OCI-LY7 (cell line): Measurements from ENCODE around the gene TMEM178B. TPM values are rescaled to one million over a fixed set of nuclear protein-coding genes. Genes with fewer than 3 reads are reported as not detected.

ENCODE experiments used
- BruUV-seq: library from RNA; stranded (reverse); fragments of 400-500 nt; replicated peaks from 2 replicates; lab custom pipeline; 2021; lab: Mats Ljungman, UMichigan
- CTCF ChIA-PET: fragments of 300-600 bp; sonication (Branson Sonifier 250); formaldehyde crosslinking; loops from one replicate; lab custom pipeline; 2022; ENCODE audit warnings: antibody characterized with exemption; ENCODE audit not compliant: unreplicated experiment; lab: Charles Lee
- POLR2A ChIA-PET: fragments of 300-600 bp; sonication (Branson Sonifier 250); formaldehyde crosslinking; loops from one replicate; lab custom pipeline; 2022; ENCODE audit warnings: antibody characterized with exemption; lab: Charles Lee
- DNase-seq: peaks from one replicate; pipeline ENCODE4 v3.0.0-alpha.2; 2015; ENCODE audit warnings: low spot score
- H2AFZ ChIP-seq: fragments of 200-600 bp; sonication (generic), shearing (Covaris generic); 2 replicates; pipeline ENCODE4 v1.6.1; 2014; ENCODE audit warnings: mild to moderate bottlenecking, antibody characterized with exemption, low read length, moderate library complexity
- H3K27ac ChIP-seq: fragments of 200-600 bp; sonication (generic); 2 replicates; pipeline ENCODE4 v1.5.1; 2014; ENCODE audit warnings: mixed run types, low read depth, mild to moderate bottlenecking, moderate library complexity, low read length, inconsistent platforms; ENCODE audit not compliant: poor library complexity, severe bottlenecking
- H3K36me3 ChIP-seq: fragments of 200-600 bp; sonication (generic); 2 replicates; pipeline ENCODE4 v1.6.1; 2014; ENCODE audit warnings: mild to moderate bottlenecking, antibody characterized with exemption, low read length, moderate library complexity, mixed read lengths; ENCODE audit not compliant: insufficient read depth
- H3K4me1 ChIP-seq: fragments of 200-600 bp; sonication (generic); 2 replicates; pipeline ENCODE4 v1.5.1; 2014; ENCODE audit warnings: mild to moderate bottlenecking, low read length; ENCODE audit not compliant: insufficient read depth, poor library complexity, severe bottlenecking
- H3K4me2 ChIP-seq: fragments of 200-600 bp; sonication (generic); 2 replicates; pipeline ENCODE4 v1.6.1; 2014; ENCODE audit warnings: mild to moderate bottlenecking, low read length
- H3K4me3 ChIP-seq: fragments of 200-600 bp; sonication (generic); 2 replicates; pipeline ENCODE4 v1.5.1; 2014; ENCODE audit warnings: mild to moderate bottlenecking, low read depth, low read length; ENCODE audit not compliant: poor library complexity, severe bottlenecking
- H3K79me2 ChIP-seq: fragments of 200-600 bp; sonication (generic); 2 replicates; pipeline ENCODE4 v1.6.1; 2016; ENCODE audit warnings: low read depth, mild to moderate bottlenecking, low read length, moderate library complexity, mixed read lengths; ENCODE audit not compliant: insufficient read depth
- H3K9me2 ChIP-seq: fragments of 200-600 bp; sonication (generic); 2 replicates; pipeline ENCODE4 v1.6.1; 2016; ENCODE audit warnings: mild to moderate bottlenecking, low read length, mixed read lengths; ENCODE audit not compliant: insufficient read depth
- H3K9me3 ChIP-seq: fragments of 200-600 bp; sonication (generic); 2 replicates; pipeline ENCODE4 v1.6.1; 2014; ENCODE audit warnings: mild to moderate bottlenecking, mixed run types, low read length, mixed read lengths
- H4K20me1 ChIP-seq: fragments of 200-600 bp; sonication (generic); 2 replicates; pipeline ENCODE4 v1.6.1; 2014; ENCODE audit warnings: mild to moderate bottlenecking, antibody characterized with exemption, low read length, moderate library complexity, mixed read lengths; ENCODE audit not compliant: insufficient read depth
- EZH2phosphoT487 ChIP-seq: fragments of 200-600 bp; sonication (generic); IDR thresholded peaks from 2 replicates; pipeline ENCODE4 v1.6.1; 2018; ENCODE audit warnings: low read depth, borderline replicate concordance, mild to moderate bottlenecking, mixed run types, antibody characterized with exemption, low read length, moderate library complexity, mixed read lengths
- intact Hi-C: fragments of 100-400 bp; cut with micrococcal nuclease; formaldehyde crosslinking; loops from one replicate; pipeline ENCODE4 v1.10.0; 2022; ENCODE audit not compliant: unreplicated experiment
- total RNA-seq, 2 experiments: library from RNA; depleted of rRNA in 1 of 2; stranded (reverse); fragments of >200 nt in 1 of 2; shearing (Covaris generic) in 1 of 2; gene quantifications; 2 replicates each; pipeline ENCODE4 v1.2.3, GENCODE V29; 2014 to 2022
- TF ChIP-seq, protein P1 (sequence below): fragments of 200-600 bp; sonication (generic); conservative IDR thresholded peaks from 2 replicates; pipeline ENCODE4 v1.5.1; 2014; ENCODE audit warnings: mild to moderate bottlenecking, antibody characterized with exemption, low read length, moderate library complexity, mixed read lengths

Gene TMEM178B
- total RNA-seq, 2 experiments from 2014 or later, result not detected

GRCh38 chr7:141451232-141451631 is 377.4 kb downstream of the TMEM178B start:
- Histone ChIP-seq H3K4me2 (no peak overlapping the region), H3K36me3 (no peaks in the 10 kb centered on the region), H3K4me1 (no peaks in the 10 kb centered on the region), H3K4me3 (no peak overlapping the region), H3K9me3 (no peaks in the 10 kb centered on the region), H4K20me1 (no peaks in the 10 kb centered on the region), H3K9me2 (no peaks in the 10 kb centered on the region), H2AFZ (no peak overlapping the region), H3K79me2 (no peaks in the 10 kb centered on the region), H3K27ac (no peak overlapping the region)
- no TSS peak for BruUV-seq
- no peak for TF ChIP-seq EZH2phosphoT487
- TF ChIP-seq, protein P1, sequence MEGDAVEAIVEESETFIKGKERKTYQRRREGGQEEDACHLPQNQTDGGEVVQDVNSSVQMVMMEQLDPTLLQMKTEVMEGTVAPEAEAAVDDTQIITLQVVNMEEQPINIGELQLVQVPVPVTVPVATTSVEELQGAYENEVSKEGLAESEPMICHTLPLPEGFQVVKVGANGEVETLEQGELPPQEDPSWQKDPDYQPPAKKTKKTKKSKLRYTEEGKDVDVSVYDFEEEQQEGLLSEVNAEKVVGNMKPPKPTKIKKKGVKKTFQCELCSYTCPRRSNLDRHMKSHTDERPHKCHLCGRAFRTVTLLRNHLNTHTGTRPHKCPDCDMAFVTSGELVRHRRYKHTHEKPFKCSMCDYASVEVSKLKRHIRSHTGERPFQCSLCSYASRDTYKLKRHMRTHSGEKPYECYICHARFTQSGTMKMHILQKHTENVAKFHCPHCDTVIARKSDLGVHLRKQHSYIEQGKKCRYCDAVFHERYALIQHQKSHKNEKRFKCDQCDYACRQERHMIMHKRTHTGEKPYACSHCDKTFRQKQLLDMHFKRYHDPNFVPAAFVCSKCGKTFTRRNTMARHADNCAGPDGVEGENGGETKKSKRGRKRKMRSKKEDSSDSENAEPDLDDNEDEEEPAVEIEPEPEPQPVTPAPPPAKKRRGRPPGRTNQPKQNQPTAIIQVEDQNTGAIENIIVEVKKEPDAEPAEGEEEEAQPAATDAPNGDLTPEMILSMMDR, result no peak
- CTCF ChIA-PET, result no interaction called here
- intact Hi-C loops, result no loop called here
- no peak for DNase-seq
- POLR2A ChIA-PET, result no interaction called here

- no peak for DNase-seq
- Histone ChIP-seq H3K9me2 (no peaks in the 10 kb centered on the region), H4K20me1 (no peaks in the 10 kb centered on the region), H3K9me3 (no peaks in the 10 kb centered on the region), H3K4me1 (no peaks in the 10 kb centered on the region), H3K79me2 (no peaks in the 10 kb centered on the region), H2AFZ (no peak overlapping the region), H3K4me3 (no peak overlapping the region), H3K27ac (no peak overlapping the region), H3K4me2 (no peak overlapping the region), H3K36me3 (no peaks in the 10 kb centered on the region)
- TF ChIP-seq, protein P1, result no peak
- TF ChIP-seq EZH2phosphoT487, result no peak
- ChIA-PET POLR2A (no interaction called here), CTCF (no interaction called here)
- no TSS peak for BruUV-seq
- intact Hi-C loops, result no loop called here
Measured at GRCh38 chr7:141452911-141453310, 379.0 kb downstream of the TMEM178B start.

- DNase-seq, result no peak
- Histone ChIP-seq H3K4me2 (no peak overlapping the region), H3K79me2 (no peaks in the 10 kb centered on the region), H3K27ac (no peak overlapping the region), H3K9me2 (no peaks in the 10 kb centered on the region), H3K4me1 (no peaks in the 10 kb centered on the region), H3K4me3 (no peak overlapping the region), H2AFZ (no peak overlapping the region), H3K36me3 (no peaks in the 10 kb centered on the region), H3K9me3 (no peaks in the 10 kb centered on the region), H4K20me1 (no peaks in the 10 kb centered on the region)
- POLR2A ChIA-PET, result interaction anchor here (0.7 kb wide), 1 partner anchor 207 kb away, joined by 3 read pairs; no protein-coding TSS in a partner anchor
- no peak for TF ChIP-seq EZH2phosphoT487
- TF ChIP-seq, protein P1, result no peak
- CTCF ChIA-PET, result no interaction called here
- intact Hi-C loops, result no loop called here
- BruUV-seq, result no TSS peak
Measured at GRCh38 chr7:141454338-141454737, 380.5 kb downstream of the TMEM178B start.
